A673 (cell line): ENCODE results near the gene STAB1.

Source experiments
- CTCF ChIP-seq: fragments of 300-800, 200-600 bp; sonication (generic); conservative IDR thresholded peaks from 2 replicates; pipeline ENCODE4 v1.5.1; 2017; ENCODE audit warnings: low read depth, mild to moderate bottlenecking, antibody characterized with exemption, low read length, moderate library complexity, mixed read lengths
- EZH2 ChIP-seq: fragments of 200-600 bp; sonication (generic); IDR thresholded peaks from 2 replicates; pipeline ENCODE4 v1.6.1; 2017; ENCODE audit warnings: borderline replicate concordance, low read depth, mild to moderate bottlenecking, mixed read lengths, antibody characterized with exemption, low read length; ENCODE audit not compliant: poor library complexity, severe bottlenecking

- no peak for TF ChIP-seq EZH2
- no peak for TF ChIP-seq CTCF
Measured at GRCh38 chr3:52552089-52552488, 57.0 kb downstream of the STAB1 start.
